Liver (tissue), 9 donors: ENCODE measurements around the gene MGP. TPM values are rescaled to one million over a fixed set of nuclear protein-coding genes. Genes with fewer than 3 reads are reported as not detected.

ENCODE experiments used
- DNase-seq: peaks from one replicate; pipeline ENCODE4 v3.0.0-alpha.2; 2017; ENCODE audit warnings: low spot score
- H3K27ac ChIP-seq, 2 donors: one replicate each; pipeline ENCODE4 v1.7.0; 2013; ENCODE audit warnings: inconsistent platforms in 2 of 2, low read length in 2 of 2, control low read depth in 1 of 2, low read depth in 1 of 2, mild to moderate bottlenecking in 1 of 2
- H3K27me3 ChIP-seq, 4 donors: one replicate each; pipeline versions ENCODE4 v1.6.1 to v1.7.0; 2013; ENCODE audit warnings: low read length in 3 of 4, inconsistent platforms in 1 of 4, mild to moderate bottlenecking in 1 of 4, moderate library complexity in 1 of 4; ENCODE audit not compliant: control insufficient read depth in 4 of 4, insufficient read depth in 4 of 4
- H3K36me3 ChIP-seq, 4 donors: one replicate each; pipeline versions ENCODE4 v1.6.1 to v1.7.0; 2013; ENCODE audit warnings: low read length in 3 of 4, mild to moderate bottlenecking in 3 of 4, low read depth in 1 of 4, moderate library complexity in 1 of 4; ENCODE audit not compliant: control insufficient read depth in 4 of 4, insufficient read depth in 3 of 4
- H3K4me1 ChIP-seq, 4 donors: one replicate each; pipeline versions ENCODE4 v1.6.1 to v1.7.0; 2013; ENCODE audit warnings: low read length in 3 of 4, mild to moderate bottlenecking in 3 of 4, moderate library complexity in 1 of 4; ENCODE audit not compliant: control insufficient read depth in 4 of 4, insufficient read depth in 4 of 4
- H3K4me3 ChIP-seq, 3 donors: one replicate each; pipeline versions ENCODE4 v1.6.1 to v1.7.0; 2013; ENCODE audit warnings: low read length in 3 of 3, control low read depth in 1 of 3, low read depth in 1 of 3, mild to moderate bottlenecking in 1 of 3
- H3K9ac ChIP-seq, 2 donors: one replicate each; pipeline ENCODE4 v1.7.0; 2013; ENCODE audit warnings: low read length in 2 of 2, mild to moderate bottlenecking in 2 of 2, moderate library complexity in 2 of 2, control low read depth in 1 of 2, low read depth in 1 of 2
- H3K9me3 ChIP-seq, 4 donors: one replicate each; pipeline versions ENCODE4 v1.6.1 to v1.7.0; 2013; ENCODE audit warnings: low read length in 3 of 4; ENCODE audit not compliant: control insufficient read depth in 4 of 4
- EGR1 ChIP-seq, 2 donors: IDR thresholded peaks; 2 replicates each; pipeline ENCODE4 v1.6.1; 2016 to 2018; ENCODE audit warnings: antibody characterized with exemption in 2 of 2, low read depth in 2 of 2
- FOXA1 ChIP-seq: IDR thresholded peaks from 2 replicates; pipeline ENCODE4 v1.6.1; 2016; ENCODE audit warnings: antibody characterized with exemption
- FOXA2 ChIP-seq: IDR thresholded peaks from 2 replicates; pipeline ENCODE4 v1.6.1; 2016; ENCODE audit warnings: antibody characterized with exemption
- GABPA ChIP-seq, 2 donors: IDR thresholded peaks in 1 of 2; conservative IDR thresholded peaks in 1 of 2; 2 replicates each; pipeline ENCODE4 v1.6.1; 2016; ENCODE audit warnings: antibody characterized with exemption in 2 of 2, mild to moderate bottlenecking in 1 of 2, moderate library complexity in 1 of 2
- HNF4A ChIP-seq, 2 donors: conservative IDR thresholded peaks; 2 replicates each; pipeline ENCODE4 v1.6.1; 2016; ENCODE audit warnings: antibody characterized with exemption in 2 of 2, mild to moderate bottlenecking in 2 of 2
- HNF4G ChIP-seq: IDR thresholded peaks from 2 replicates; pipeline ENCODE4 v1.6.1; 2016; ENCODE audit warnings: antibody characterized with exemption
- JUND ChIP-seq, 2 donors: IDR thresholded peaks; 2 replicates each; pipeline ENCODE4 v1.6.1; 2016; ENCODE audit warnings: antibody characterized with exemption in 2 of 2
- NR2F2 ChIP-seq: IDR thresholded peaks from 2 replicates; pipeline ENCODE4 v1.6.1; 2016; ENCODE audit warnings: antibody characterized with exemption
- RAD21 ChIP-seq, 2 donors: IDR thresholded peaks; 2 replicates each; pipeline ENCODE4 v1.6.1; 2016; ENCODE audit warnings: antibody characterized with exemption in 2 of 2, mild to moderate bottlenecking in 2 of 2
- RXRA ChIP-seq, 2 donors: IDR thresholded peaks; 2 replicates each; pipeline ENCODE4 v1.6.1; 2017 to 2018; ENCODE audit warnings: antibody characterized with exemption in 2 of 2, mild to moderate bottlenecking in 1 of 2
- SP1 ChIP-seq: IDR thresholded peaks from 2 replicates; pipeline ENCODE4 v1.6.1; 2018; ENCODE audit warnings: antibody characterized with exemption, mild to moderate bottlenecking
- TAF1 ChIP-seq: conservative IDR thresholded peaks from 2 replicates; pipeline ENCODE4 v1.6.1; 2016; ENCODE audit warnings: antibody characterized with exemption, mild to moderate bottlenecking
- YY1 ChIP-seq: IDR thresholded peaks from 2 replicates; pipeline ENCODE4 v1.6.1; 2016; ENCODE audit warnings: antibody characterized with exemption, mild to moderate bottlenecking
- ZBTB33 ChIP-seq: IDR thresholded peaks from 2 replicates; pipeline ENCODE4 v1.6.1; 2016; ENCODE audit warnings: antibody characterized with exemption
- WGBS: extraction: QIAGEN DNeasy Blood & Tissue Kit; methylation state at CpG from one replicate; pipeline ENCODE4 v1.1.7; 2013; 5-methylcytosine and 5-hydroxymethylcytosine counted together
- polyA plus RNA-seq, 2 donors: library from polyadenylated mRNA; stranded (reverse) in 1 of 2; unstranded in 1 of 2; fragments of 200-250 nt in 1 of 2; fragments of >200 nt in 1 of 2; fragmentation: Nextera tagmentation in 1 of 2; extraction: Ambion mirVana in 1 of 2; gene quantifications; one replicate each; pipeline versions ENCODE4 v1.2.1 to v1.2.3, GENCODE V29; 2013 to 2015
- total RNA-seq, 2 donors: library from RNA; depleted of rRNA; stranded (reverse); fragments of >200 nt; gene quantifications; one replicate each; pipeline ENCODE4 v1.2.3, GENCODE V29; 2014
- TF ChIP-seq, protein P1 (sequence below): IDR thresholded peaks from 2 replicates; pipeline ENCODE4 v1.6.1; 2016; ENCODE audit warnings: antibody characterized with exemption, mild to moderate bottlenecking
- TF ChIP-seq, protein P2 (sequence below): IDR thresholded peaks from 2 replicates; pipeline ENCODE4 v1.6.1; 2016; ENCODE audit warnings: antibody characterized with exemption
- TF ChIP-seq, protein P3 (sequence below): IDR thresholded peaks from 2 replicates; pipeline ENCODE4 v1.6.1; 2016; ENCODE audit warnings: antibody characterized with exemption
- TF ChIP-seq, protein P4 (sequence below): fragments of 150-350 bp; IDR thresholded peaks from 2 replicates; pipeline ENCODE4 v1.5.1; 2017; ENCODE audit warnings: improper control_type of control experiment, low read depth, low read length; ENCODE audit not compliant: missing input control
- donor health status: healthy.
- donor health status: healthy.
- donor health status: healthy.
- donor health status: healthy.
- donor health status: healthy.

MGP gene
- total and polyA plus RNA-seq, 4 donors = 0.98 to 20.7 (median 11.0) TPM

- no peaks in the 10 kb centered on the region for H3K4me1 ChIP-seq
- H3K27ac ChIP-seq = no peak overlapping the region
- H3K4me3 ChIP-seq = no peak overlapping the region
- DNase-seq = no peak
- WGBS = 75% methylated on average over 3 of the region's 3 CpGs
- no peak overlapping the region for H3K9ac ChIP-seq
- no peaks in the 10 kb centered on the region for H3K27me3 ChIP-seq
- TF ChIP-seq EGR1 (IDR thresholded peaks at IDR 0.05; ENCODE audit: low read depth in 2 of 2) (no peak), YY1 (no peak), ZBTB33 (no peak), GABPA (IDR thresholded peaks at IDR 0.05 in 1 of 2, conservative IDR thresholded peaks at IDR 0.05 in 1 of 2) (no peak), RXRA (IDR thresholded peaks at IDR 0.05) (no peak), HNF4G (no peak), SP1 (no peak), RAD21 (IDR thresholded peaks at IDR 0.05) (no peak), HNF4A (conservative IDR thresholded peaks at IDR 0.05) (no peak), FOXA2 (no peak), JUND (IDR thresholded peaks at IDR 0.05) (no peak), NR2F2 (no peak), TAF1 (no peak), FOXA1 (no peak)
- TF ChIP-seq, protein P1, sequence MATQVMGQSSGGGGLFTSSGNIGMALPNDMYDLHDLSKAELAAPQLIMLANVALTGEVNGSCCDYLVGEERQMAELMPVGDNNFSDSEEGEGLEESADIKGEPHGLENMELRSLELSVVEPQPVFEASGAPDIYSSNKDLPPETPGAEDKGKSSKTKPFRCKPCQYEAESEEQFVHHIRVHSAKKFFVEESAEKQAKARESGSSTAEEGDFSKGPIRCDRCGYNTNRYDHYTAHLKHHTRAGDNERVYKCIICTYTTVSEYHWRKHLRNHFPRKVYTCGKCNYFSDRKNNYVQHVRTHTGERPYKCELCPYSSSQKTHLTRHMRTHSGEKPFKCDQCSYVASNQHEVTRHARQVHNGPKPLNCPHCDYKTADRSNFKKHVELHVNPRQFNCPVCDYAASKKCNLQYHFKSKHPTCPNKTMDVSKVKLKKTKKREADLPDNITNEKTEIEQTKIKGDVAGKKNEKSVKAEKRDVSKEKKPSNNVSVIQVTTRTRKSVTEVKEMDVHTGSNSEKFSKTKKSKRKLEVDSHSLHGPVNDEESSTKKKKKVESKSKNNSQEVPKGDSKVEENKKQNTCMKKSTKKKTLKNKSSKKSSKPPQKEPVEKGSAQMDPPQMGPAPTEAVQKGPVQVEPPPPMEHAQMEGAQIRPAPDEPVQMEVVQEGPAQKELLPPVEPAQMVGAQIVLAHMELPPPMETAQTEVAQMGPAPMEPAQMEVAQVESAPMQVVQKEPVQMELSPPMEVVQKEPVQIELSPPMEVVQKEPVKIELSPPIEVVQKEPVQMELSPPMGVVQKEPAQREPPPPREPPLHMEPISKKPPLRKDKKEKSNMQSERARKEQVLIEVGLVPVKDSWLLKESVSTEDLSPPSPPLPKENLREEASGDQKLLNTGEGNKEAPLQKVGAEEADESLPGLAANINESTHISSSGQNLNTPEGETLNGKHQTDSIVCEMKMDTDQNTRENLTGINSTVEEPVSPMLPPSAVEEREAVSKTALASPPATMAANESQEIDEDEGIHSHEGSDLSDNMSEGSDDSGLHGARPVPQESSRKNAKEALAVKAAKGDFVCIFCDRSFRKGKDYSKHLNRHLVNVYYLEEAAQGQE = no peak
- TF ChIP-seq, protein P2, sequence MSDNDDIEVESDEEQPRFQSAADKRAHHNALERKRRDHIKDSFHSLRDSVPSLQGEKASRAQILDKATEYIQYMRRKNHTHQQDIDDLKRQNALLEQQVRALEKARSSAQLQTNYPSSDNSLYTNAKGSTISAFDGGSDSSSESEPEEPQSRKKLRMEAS = no peak
- TF ChIP-seq, protein P3, sequence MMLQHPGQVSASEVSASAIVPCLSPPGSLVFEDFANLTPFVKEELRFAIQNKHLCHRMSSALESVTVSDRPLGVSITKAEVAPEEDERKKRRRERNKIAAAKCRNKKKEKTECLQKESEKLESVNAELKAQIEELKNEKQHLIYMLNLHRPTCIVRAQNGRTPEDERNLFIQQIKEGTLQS = no peak
- TF ChIP-seq, protein P4, sequence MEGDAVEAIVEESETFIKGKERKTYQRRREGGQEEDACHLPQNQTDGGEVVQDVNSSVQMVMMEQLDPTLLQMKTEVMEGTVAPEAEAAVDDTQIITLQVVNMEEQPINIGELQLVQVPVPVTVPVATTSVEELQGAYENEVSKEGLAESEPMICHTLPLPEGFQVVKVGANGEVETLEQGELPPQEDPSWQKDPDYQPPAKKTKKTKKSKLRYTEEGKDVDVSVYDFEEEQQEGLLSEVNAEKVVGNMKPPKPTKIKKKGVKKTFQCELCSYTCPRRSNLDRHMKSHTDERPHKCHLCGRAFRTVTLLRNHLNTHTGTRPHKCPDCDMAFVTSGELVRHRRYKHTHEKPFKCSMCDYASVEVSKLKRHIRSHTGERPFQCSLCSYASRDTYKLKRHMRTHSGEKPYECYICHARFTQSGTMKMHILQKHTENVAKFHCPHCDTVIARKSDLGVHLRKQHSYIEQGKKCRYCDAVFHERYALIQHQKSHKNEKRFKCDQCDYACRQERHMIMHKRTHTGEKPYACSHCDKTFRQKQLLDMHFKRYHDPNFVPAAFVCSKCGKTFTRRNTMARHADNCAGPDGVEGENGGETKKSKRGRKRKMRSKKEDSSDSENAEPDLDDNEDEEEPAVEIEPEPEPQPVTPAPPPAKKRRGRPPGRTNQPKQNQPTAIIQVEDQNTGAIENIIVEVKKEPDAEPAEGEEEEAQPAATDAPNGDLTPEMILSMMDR = no peak
- no peaks in the 10 kb centered on the region for H3K36me3 ChIP-seq
- H3K9me3 ChIP-seq = no peaks in the 10 kb centered on the region
Observed at GRCh38 chr12:14853961-14854360, 31.7 kb downstream of the MGP start.
